ENCODE measurements around the gene DDX43.
"Not testable (repeated sequence)": the region's sequence is repeated elsewhere in the genome, so short reads cannot be mapped to it uniquely, and the experiment has no call there.

Gene DDX43

GRCh38 chr6:73377225-73377624, 17.4 kb upstream of the DDX43 start:
- no peak for TF ChIP-seq CTCF (IDR thresholded peaks at IDR 0.05; ENCODE audit: low read depth, low read length)
- TF ChIP-seq POLR2A (IDR thresholded peaks at IDR 0.05; ENCODE audit: extremely low read depth, insufficient read length): no peak
- no peak overlapping the region for H3K4me3 ChIP-seq (ENCODE audit: low read depth, low read length)
- no peak for DNase-seq (ENCODE audit: low read depth)

GRCh38 chr6:73381531-73381930, 13.1 kb upstream of the DDX43 start:
- not testable (repeated sequence) for DNase-seq (ENCODE audit: low read depth); H3K4me3 ChIP-seq (ENCODE audit: low read depth, low read length)

GRCh38 chr6:73382462-73383113, 12.0 kb upstream of the DDX43 start:
- DNase-seq (ENCODE audit: low read depth): no peak
- H3K4me3 ChIP-seq (ENCODE audit: low read depth, low read length): no peak overlapping the region
- TF ChIP-seq MYC (IDR thresholded peaks at IDR 0.05; ENCODE audit: low read depth, low read length): no peak
- TF ChIP-seq POLR2A (IDR thresholded peaks at IDR 0.05; ENCODE audit: extremely low read depth, insufficient read length): no peak
- TF ChIP-seq MAX (IDR thresholded peaks at IDR 0.05; ENCODE audit: low read depth, low read length): no peak
- no peak for TF ChIP-seq CTCF (IDR thresholded peaks at IDR 0.05; ENCODE audit: low read depth, low read length)

- no peak for DNase-seq (ENCODE audit: low read depth)
- TF ChIP-seq POLR2A (IDR thresholded peaks at IDR 0.05; ENCODE audit: extremely low read depth, insufficient read length) (no peak), MYC (IDR thresholded peaks at IDR 0.05; ENCODE audit: low read depth, low read length) (no peak), CTCF (IDR thresholded peaks at IDR 0.05; ENCODE audit: low read depth, low read length) (no peak), MAX (IDR thresholded peaks at IDR 0.05; ENCODE audit: low read depth, low read length) (no peak)
- peak overlapping the region; percentile 62 for H3K4me3 ChIP-seq (ENCODE audit: low read depth, low read length)
Measured at GRCh38 chr6:73388433-73388799, 6.2 kb upstream of the DDX43 start.

GRCh38 chr6:73388800-73389512, 5.7 kb upstream of the DDX43 start:
- H3K4me3 ChIP-seq (ENCODE audit: low read depth, low read length): peak overlapping the region; percentile 62
- peak; percentile 93 for DNase-seq (ENCODE audit: low read depth)
- TF ChIP-seq POLR2A (IDR thresholded peaks at IDR 0.05; ENCODE audit: extremely low read depth, insufficient read length) (no peak), CTCF (IDR thresholded peaks at IDR 0.05; ENCODE audit: low read depth, low read length) (peak; percentile 64), MAX (IDR thresholded peaks at IDR 0.05; ENCODE audit: low read depth, low read length) (peak; percentile 27; the same call in 1 of the 2 replicates), MYC (IDR thresholded peaks at IDR 0.05; ENCODE audit: low read depth, low read length) (peak; percentile 23; the same call in 1 of the 2 replicates)

GRCh38 chr6:73389854-73390253, 4.8 kb upstream of the DDX43 start:
- TF ChIP-seq MYC (IDR thresholded peaks at IDR 0.05; ENCODE audit: low read depth, low read length) (no peak), CTCF (IDR thresholded peaks at IDR 0.05; ENCODE audit: low read depth, low read length) (no peak), POLR2A (IDR thresholded peaks at IDR 0.05; ENCODE audit: extremely low read depth, insufficient read length) (no peak), MAX (IDR thresholded peaks at IDR 0.05; ENCODE audit: low read depth, low read length) (no peak)
- H3K4me3 ChIP-seq (ENCODE audit: low read depth, low read length): no peak overlapping the region
- no peak for DNase-seq (ENCODE audit: low read depth)

Measured in NB4 (cell line).